PC-9 (cell line): Measurements from ENCODE around the gene KDM1B. TPM values are rescaled to one million over a fixed set of nuclear protein-coding genes. Genes with fewer than 3 reads are reported as not detected.

Source experiments
- BruUV-seq: library from RNA; stranded (reverse); fragments of 400-500 nt; replicated peaks from 2 replicates; lab custom pipeline; 2021; lab: Mats Ljungman, UMichigan
- CTCF ChIA-PET: fragments of 300-600 bp; sonication (Branson Sonifier 250); formaldehyde crosslinking; loops from one replicate; lab custom pipeline; 2022; ENCODE audit warnings: antibody characterized with exemption; lab: Charles Lee
- POLR2A ChIA-PET: fragments of 300-600 bp; sonication (Branson Sonifier 250); formaldehyde crosslinking; loops from one replicate; lab custom pipeline; 2022; ENCODE audit warnings: antibody characterized with exemption; ENCODE audit not compliant: unreplicated experiment; lab: Charles Lee
- DNase-seq, 2 experiments: peaks; one replicate each; pipeline versions ENCODE4 v3.0.0 to v3.0.0-alpha.2; 2015 to 2022; ENCODE audit warnings: mixed read lengths in 1 of 2
- H2AFZ ChIP-seq: fragments of 200-600 bp; sonication (generic); 2 replicates; pipeline ENCODE4 v1.8.1; 2017; ENCODE audit warnings: antibody characterized with exemption
- H3F3A ChIP-seq: fragments of 200-600 bp; sonication (generic); 2 replicates; pipeline ENCODE4 v1.8.1; 2017; ENCODE audit warnings: antibody characterized with exemption, mild to moderate bottlenecking, low read depth; ENCODE audit not compliant: insufficient read depth
- H3K27ac ChIP-seq: fragments of 200-600 bp; sonication (generic); 2 replicates; pipeline ENCODE4 v1.6.1; 2016; ENCODE audit warnings: mixed run types
- H3K27me3 ChIP-seq: fragments of 200-600 bp; sonication (generic); 2 replicates; pipeline ENCODE4 v1.6.1; 2016; ENCODE audit warnings: low read depth, mixed run types; ENCODE audit not compliant: insufficient read depth
- H3K36me3 ChIP-seq: fragments of 200-600 bp; sonication (generic); 2 replicates; pipeline ENCODE4 v1.6.1; 2016; ENCODE audit warnings: low read depth, mixed run types
- H3K4me1 ChIP-seq: fragments of 200-600 bp; sonication (generic); replicated peaks from 2 replicates; pipeline ENCODE4 v1.6.1; 2016; ENCODE audit warnings: mixed run types; ENCODE audit not compliant: insufficient read depth
- H3K4me2 ChIP-seq: fragments of 200-600 bp; sonication (generic); 2 replicates; pipeline ENCODE4 v1.6.1; 2017; ENCODE audit warnings: mixed run types
- H3K4me3 ChIP-seq: fragments of 200-600 bp; sonication (generic); 2 replicates; pipeline ENCODE4 v1.6.1; 2016; ENCODE audit warnings: mixed run types
- H3K79me2 ChIP-seq: fragments of 200-600 bp; sonication (generic); 2 replicates; pipeline ENCODE4 v1.6.1; 2017; ENCODE audit warnings: low read depth, mixed run types
- H3K9me2 ChIP-seq: fragments of 200-600 bp; sonication (generic); 2 replicates; pipeline ENCODE4 v1.8.1; 2017; ENCODE audit warnings: mild to moderate bottlenecking; ENCODE audit not compliant: insufficient read depth
- H3K9me3 ChIP-seq: fragments of 200-600 bp; sonication (generic); 2 replicates; pipeline ENCODE4 v1.8.1; 2016; ENCODE audit warnings: low read depth; ENCODE audit not compliant: insufficient read depth
- H4K20me1 ChIP-seq: fragments of 200-600 bp; sonication (generic); 2 replicates; pipeline ENCODE4 v1.8.1; 2017; ENCODE audit not compliant: insufficient read depth
- EZH2 ChIP-seq: fragments of 200-600 bp; sonication (generic); IDR thresholded peaks from 2 replicates; pipeline ENCODE4 v1.8.0; 2017; ENCODE audit warnings: antibody characterized with exemption, low read depth
- intact Hi-C: fragments of 100-400 bp; cut with micrococcal nuclease; formaldehyde crosslinking; loops from one replicate; pipeline ENCODE4 v1.10.0; 2022; ENCODE audit not compliant: unreplicated experiment
- total RNA-seq: library from RNA; stranded (reverse); gene quantifications from 2 replicates; pipeline ENCODE4 v1.2.3, GENCODE V29; 2021
- TF ChIP-seq, protein P1 (sequence below): fragments of 200-600 bp; sonication (generic); conservative IDR thresholded peaks from 2 replicates; pipeline ENCODE4 v1.6.1; 2017; ENCODE audit warnings: mixed run types, antibody characterized with exemption, mild to moderate bottlenecking, moderate library complexity

Gene KDM1B
- total RNA-seq, 1 experiment from 2014 or later, result 21.5 TPM

DNA sequence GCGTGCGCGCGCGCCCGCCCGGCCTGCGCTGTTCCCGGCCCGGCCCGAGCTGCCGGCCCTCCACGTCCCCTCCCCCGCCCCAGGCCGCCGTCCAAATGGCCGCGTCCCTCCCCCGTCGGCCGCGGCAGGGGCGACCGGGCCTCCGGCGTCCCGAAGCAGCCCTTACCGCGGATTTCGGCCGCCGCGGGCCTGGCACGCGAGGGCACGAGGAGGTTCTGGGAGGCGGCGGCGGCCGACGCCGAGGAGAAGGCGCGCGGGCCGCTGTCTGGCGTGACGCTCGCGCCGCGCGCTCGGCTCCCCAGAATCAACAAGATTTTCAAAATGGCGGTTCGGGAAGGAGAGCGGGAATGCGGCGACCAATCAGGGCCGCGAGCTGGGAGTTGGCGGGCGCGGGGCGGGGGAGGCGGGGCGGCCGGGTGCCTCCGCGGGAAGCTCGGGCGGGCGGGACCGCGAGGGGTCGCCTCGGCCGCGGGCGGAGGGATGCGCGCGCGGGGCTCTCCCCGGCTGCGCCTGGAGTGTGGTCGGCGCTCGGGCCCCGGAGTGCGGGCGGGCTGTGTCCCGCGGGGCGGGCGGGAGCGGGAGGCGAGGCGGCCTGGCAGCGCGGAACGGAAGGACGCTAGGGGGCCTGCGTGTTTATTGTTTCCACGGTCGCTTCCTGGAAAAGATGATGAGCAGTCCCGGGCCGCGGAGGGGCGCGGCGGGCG lies 109.1 kb downstream of the KDM1B start, which contains the start of gene DEK:
DEK (minus strand) TSS at position 312 of the 704 bp plus-strand sequence. CDS start 543 bp downstream, outside the sequence.
- BruUV-seq, result no TSS peak
- Histone ChIP-seq H3K27ac (peak within 1 kb of the TSS; percentile 73), H3K79me2 (peaks cover 47% of the 10 kb centered on the region), H2AFZ (peak within 1 kb of the TSS; percentile 85), H3K9me3 (no peaks in the 10 kb centered on the region), H3K36me3 (peaks cover 13% of the 10 kb centered on the region; the same call in 1 of the 2 replicates), H3K4me1 (peaks cover 41% of the 10 kb centered on the region), H4K20me1 (peaks cover 39% of the 10 kb centered on the region), H3K9me2 (no peaks in the 10 kb centered on the region), H3F3A (peaks cover 23% of the 10 kb centered on the region; the same call in 1 of the 2 replicates), H3K4me3 (peak within 1 kb of the TSS; percentile 97), H3K27me3 (no peaks in the 10 kb centered on the region), H3K4me2 (peak within 1 kb of the TSS; percentile 96)
- intact Hi-C loops, result loop anchor here (1.0 to 5.0 kb wide), 6 partner anchors 42 to 240 kb away; partner anchors contain the start of genes KDM1B and TPMT
- DNase-seq, result peak; percentile 56 to 84
- POLR2A ChIA-PET, result interaction anchor here (0.6 to 0.7 kb wide), 6 partner anchors 44 to 675 kb away, joined by 3 to 7 read pairs (median 4); partner anchors contain the start of gene RNF144B
- no peak for TF ChIP-seq EZH2
- TF ChIP-seq, protein P1, sequence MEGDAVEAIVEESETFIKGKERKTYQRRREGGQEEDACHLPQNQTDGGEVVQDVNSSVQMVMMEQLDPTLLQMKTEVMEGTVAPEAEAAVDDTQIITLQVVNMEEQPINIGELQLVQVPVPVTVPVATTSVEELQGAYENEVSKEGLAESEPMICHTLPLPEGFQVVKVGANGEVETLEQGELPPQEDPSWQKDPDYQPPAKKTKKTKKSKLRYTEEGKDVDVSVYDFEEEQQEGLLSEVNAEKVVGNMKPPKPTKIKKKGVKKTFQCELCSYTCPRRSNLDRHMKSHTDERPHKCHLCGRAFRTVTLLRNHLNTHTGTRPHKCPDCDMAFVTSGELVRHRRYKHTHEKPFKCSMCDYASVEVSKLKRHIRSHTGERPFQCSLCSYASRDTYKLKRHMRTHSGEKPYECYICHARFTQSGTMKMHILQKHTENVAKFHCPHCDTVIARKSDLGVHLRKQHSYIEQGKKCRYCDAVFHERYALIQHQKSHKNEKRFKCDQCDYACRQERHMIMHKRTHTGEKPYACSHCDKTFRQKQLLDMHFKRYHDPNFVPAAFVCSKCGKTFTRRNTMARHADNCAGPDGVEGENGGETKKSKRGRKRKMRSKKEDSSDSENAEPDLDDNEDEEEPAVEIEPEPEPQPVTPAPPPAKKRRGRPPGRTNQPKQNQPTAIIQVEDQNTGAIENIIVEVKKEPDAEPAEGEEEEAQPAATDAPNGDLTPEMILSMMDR, result peak; percentile 53; the same call in 1 of the 2 replicates
- CTCF ChIA-PET, result no interaction called here

DNA sequence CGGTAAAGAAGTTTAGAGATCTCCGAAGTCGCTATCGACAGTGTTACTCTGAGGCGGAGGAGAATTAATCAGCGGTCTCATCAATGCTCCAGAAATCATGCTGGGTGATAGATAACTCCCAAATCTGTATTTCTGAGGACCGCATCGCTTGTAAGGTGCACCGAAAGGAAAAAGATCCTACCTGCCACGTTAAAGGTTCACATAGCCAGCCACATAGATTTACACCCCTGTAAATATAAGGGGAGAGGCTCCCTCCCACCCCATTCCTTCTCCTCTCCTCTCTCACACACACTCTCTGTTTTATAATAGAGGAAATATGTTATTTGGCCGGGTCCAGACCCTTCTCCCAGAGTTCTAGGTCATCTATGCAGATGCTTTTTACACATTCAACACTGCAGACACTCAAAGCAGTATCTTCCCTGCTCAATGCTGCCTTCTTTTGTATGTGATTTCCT lies 109.7 kb downstream of the KDM1B start:
- ChIA-PET CTCF (no interaction called here), POLR2A (interaction anchor here (0.5 to 0.7 kb wide), 3 partner anchors 40 to 382 kb away, joined by 4 to 7 read pairs (median 6); no protein-coding TSS in a partner anchor)
- Histone ChIP-seq H3K4me3 (peak overlapping the region; percentile 97; the same call in 1 of the 2 replicates), H3K27me3 (no peaks in the 10 kb centered on the region), H3K9me3 (no peaks in the 10 kb centered on the region), H3K4me1 (peaks cover 35% of the 10 kb centered on the region), H3K4me2 (peak overlapping the region; percentile 76), H4K20me1 (peaks cover 33% of the 10 kb centered on the region), H3K36me3 (0 out of 2 replicates have a peak, but pooled peaks cover 7% of the 10 kb centered on the region), H3F3A (peaks cover 23% of the 10 kb centered on the region; the same call in 1 of the 2 replicates), H3K27ac (0 out of 2 replicates have a peak overlapping the region, but pooled peaks have one; percentile 1), H2AFZ (peak overlapping the region; percentile 85), H3K9me2 (no peaks in the 10 kb centered on the region), H3K79me2 (peaks cover 41% of the 10 kb centered on the region)
- TSS peak; percentile 85 for BruUV-seq
- intact Hi-C loops, result loop anchor here (1.0 to 5.0 kb wide), 6 partner anchors 42 to 239 kb away; partner anchors contain the start of genes KDM1B and TPMT
- TF ChIP-seq EZH2, result no peak
- TF ChIP-seq, protein P1, result no peak
- no peak for DNase-seq

DNA sequence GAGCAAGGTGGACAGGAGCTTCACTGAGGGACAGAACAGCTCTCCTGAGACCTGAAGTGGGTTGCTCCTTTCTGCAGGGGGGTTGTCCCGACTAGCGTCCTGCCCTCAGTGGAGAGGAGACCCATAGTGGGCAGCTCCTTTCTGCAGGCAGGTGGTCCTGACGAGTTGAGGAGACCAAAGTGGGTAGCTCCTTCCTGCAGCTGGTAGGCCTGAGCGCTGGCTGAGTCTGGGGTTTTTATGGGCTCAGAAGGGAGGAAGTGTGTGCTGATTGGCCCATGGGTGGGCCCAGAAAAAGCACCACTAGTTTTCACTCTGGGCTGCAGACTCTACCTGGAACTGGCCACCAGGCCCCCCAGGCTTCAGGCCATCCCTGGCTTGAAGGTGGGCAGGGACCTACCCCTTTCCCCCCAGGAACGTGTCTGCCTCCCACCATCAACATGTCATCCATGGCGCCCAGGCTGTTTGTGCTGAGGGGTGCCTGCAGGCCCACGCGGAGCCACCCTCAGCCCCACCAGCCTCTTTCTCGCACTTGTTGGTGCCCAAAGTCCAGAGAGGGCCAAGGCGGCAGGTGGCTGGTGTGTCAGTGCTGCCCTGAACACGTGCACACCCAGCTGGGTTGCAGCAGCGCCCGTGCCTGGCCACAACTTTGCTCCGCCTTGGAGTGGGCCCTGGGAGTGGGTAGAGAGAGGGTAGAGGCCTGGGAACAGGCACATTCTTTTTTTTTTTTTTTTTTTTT lies 110.7 kb downstream of the KDM1B start:
- Histone ChIP-seq H3K27ac (no peak overlapping the region), H3K4me2 (peak overlapping the region; percentile 76; the same call in 1 of the 2 replicates), H2AFZ (no peak overlapping the region)

More for the DNA sequence above, 110.7 kb downstream of the KDM1B start:
- no peak overlapping the region for H3K4me3 ChIP-seq
- no peaks in the 10 kb centered on the region for H3K9me2 ChIP-seq
- TF ChIP-seq, protein P1, result no peak
- TF ChIP-seq EZH2, result no peak
- peaks cover 14% of the 10 kb centered on the region; the same call in 1 of the 2 replicates for H3F3A ChIP-seq
- peaks cover 25% of the 10 kb centered on the region for H3K4me1 ChIP-seq
- no TSS peak for BruUV-seq
- peaks cover 23% of the 10 kb centered on the region for H4K20me1 ChIP-seq
- 0 out of 2 replicates have a peak, but pooled peaks cover 3% of the 10 kb centered on the region for H3K36me3 ChIP-seq
- no peak for DNase-seq
- H3K79me2 ChIP-seq, result peaks cover 31% of the 10 kb centered on the region
- H3K27me3 ChIP-seq, result no peaks in the 10 kb centered on the region
- intact Hi-C loops, result loop anchor here (2.0 kb wide), 3 partner anchors 41 to 227 kb away; no protein-coding TSS in a partner anchor
- ChIA-PET CTCF (no interaction called here), POLR2A (no interaction called here)
- H3K9me3 ChIP-seq, result no peaks in the 10 kb centered on the region
